HEK293 (cell line): ENCODE results near the gene PLCL1.

Source experiments
- CTCF ChIA-PET: fragments of 350-600 bp; formaldehyde crosslinking; extraction: SDS; loops from one replicate; lab custom pipeline; 2021; ENCODE audit warnings: antibody characterized with exemption; lab: Yijun Ruan, JAX
- POLR2A ChIA-PET: fragments of 300-600 bp; formaldehyde crosslinking; extraction: SDS; loops from one replicate; lab custom pipeline; 2020; ENCODE audit warnings: antibody characterized with exemption, inconsistent platforms; lab: Yijun Ruan, JAX
- H3K27ac ChIP-seq: fragments of 200-500 bp; sonication (Bioruptor generic); 2 replicates; pipeline ENCODE4 v1.5.1; 2014; ENCODE audit warnings: low read depth, low read length, control low read depth, inconsistent platforms; ENCODE audit errors: extremely low read depth
- H3K36me3 ChIP-seq, 2 experiments: fragments of 200-500 bp in 1 of 2; sonication (Bioruptor generic) in 1 of 2; 1 replicate in 1 of 2; 2 replicates in 1 of 2; pipeline ENCODE4 v1.5.1; 2014 to 2017; ENCODE audit warnings: inconsistent platforms in 2 of 2, low read length in 2 of 2; ENCODE audit not compliant: control insufficient read depth in 2 of 2, insufficient read depth in 1 of 2
- H3K4me1 ChIP-seq: fragments of 200-500 bp; sonication (Bioruptor generic); 2 replicates; pipeline ENCODE4 v1.5.1; 2014; ENCODE audit warnings: mild to moderate bottlenecking, low read length, inconsistent platforms; ENCODE audit not compliant: control insufficient read depth, insufficient read depth
- H3K4me3 ChIP-seq: 2 replicates; pipeline ENCODE4 v1.5.1; 2011; ENCODE audit warnings: low read depth, mild to moderate bottlenecking, control low read depth, low read length, moderate library complexity
- H3K9me3 ChIP-seq: fragments of 200-500 bp; sonication (Bioruptor generic); 2 replicates; pipeline ENCODE4 v1.5.1; 2014; ENCODE audit warnings: low read depth, low read length, inconsistent platforms; ENCODE audit not compliant: control insufficient read depth, insufficient read depth
- KLF9 ChIP-seq: fragments of 450-650 bp; formaldehyde crosslinking; IDR thresholded peaks from 2 replicates; pipeline ENCODE4 v1.5.1; 2016; ENCODE audit warnings: missing biosample characterization, missing genetic modification characterization, low read depth
- YY2 ChIP-seq: fragments of 450-650 bp; formaldehyde crosslinking; IDR thresholded peaks from 2 replicates; pipeline ENCODE4 v1.5.1; 2016; ENCODE audit warnings: missing biosample characterization, missing genetic modification characterization
- ZBTB1 ChIP-seq: fragments of 450-650 bp; formaldehyde crosslinking; IDR thresholded peaks from 2 replicates; pipeline ENCODE4 v1.5.1; 2016; ENCODE audit warnings: missing biosample characterization, missing genetic modification characterization
- ZBTB44 ChIP-seq: fragments of 450-650 bp; IDR thresholded peaks from 2 replicates; pipeline ENCODE4 v1.5.1; 2018; ENCODE audit warnings: missing biosample characterization, mild to moderate bottlenecking, missing genetic modification characterization
- ZBTB48 ChIP-seq: fragments of 450-650 bp; formaldehyde crosslinking; IDR thresholded peaks from 2 replicates; pipeline ENCODE4 v1.5.1; 2016; ENCODE audit warnings: missing biosample characterization, missing genetic modification characterization
- ZBTB6 ChIP-seq: fragments of 450-650 bp; formaldehyde crosslinking; IDR thresholded peaks from 2 replicates; pipeline ENCODE4 v1.5.1; 2017; ENCODE audit warnings: missing biosample characterization, missing genetic modification characterization
- ZNF138 ChIP-seq: fragments of 450-650 bp; formaldehyde crosslinking; IDR thresholded peaks from 2 replicates; pipeline ENCODE4 v1.5.1; 2016; ENCODE audit warnings: missing biosample characterization, missing genetic modification characterization, borderline replicate concordance
- ZNF23 ChIP-seq: fragments of 450-650 bp; formaldehyde crosslinking; IDR thresholded peaks from 2 replicates; pipeline ENCODE4 v1.5.1; 2016; ENCODE audit warnings: missing biosample characterization, missing genetic modification characterization, borderline replicate concordance
- ZNF449 ChIP-seq: fragments of 450-650 bp; formaldehyde crosslinking; IDR thresholded peaks from 2 replicates; pipeline ENCODE4 v1.5.1; 2017; ENCODE audit warnings: missing biosample characterization, mild to moderate bottlenecking, missing genetic modification characterization, moderate library complexity
- ZNF488 ChIP-seq: fragments of 450-650 bp; formaldehyde crosslinking; IDR thresholded peaks from 2 replicates; pipeline ENCODE4 v1.5.1; 2016; ENCODE audit warnings: missing biosample characterization, missing genetic modification characterization
- ZNF521 ChIP-seq: fragments of 450-650 bp; formaldehyde crosslinking; IDR thresholded peaks from 2 replicates; pipeline ENCODE4 v1.5.1; 2017; ENCODE audit warnings: missing biosample characterization, mild to moderate bottlenecking, missing genetic modification characterization
- ZNF544 ChIP-seq: fragments of 450-650 bp; formaldehyde crosslinking; IDR thresholded peaks from 2 replicates; pipeline ENCODE4 v1.5.0; 2017; ENCODE audit warnings: missing biosample characterization, missing genetic modification characterization
- ZNF555 ChIP-seq: fragments of 450-650 bp; formaldehyde crosslinking; conservative IDR thresholded peaks from 2 replicates; pipeline ENCODE4 v1.5.1; 2017; ENCODE audit warnings: missing biosample characterization, mild to moderate bottlenecking, missing genetic modification characterization, inconsistent platforms
- ZNF560 ChIP-seq: fragments of 450-650 bp; formaldehyde crosslinking; IDR thresholded peaks from 2 replicates; pipeline ENCODE4 v1.5.1; 2017; ENCODE audit warnings: missing biosample characterization, missing genetic modification characterization, borderline replicate concordance
- ZNF639 ChIP-seq: fragments of 450-650 bp; formaldehyde crosslinking; IDR thresholded peaks from 2 replicates; pipeline ENCODE4 v1.5.1; 2016; ENCODE audit warnings: missing biosample characterization, missing genetic modification characterization
- ZSCAN5A ChIP-seq: fragments of 450-650 bp; formaldehyde crosslinking; IDR thresholded peaks from 2 replicates; pipeline ENCODE4 v1.5.1; 2016; ENCODE audit warnings: missing biosample characterization, missing genetic modification characterization

PLCL1 gene

GRCh38 chr2:198065322-198065721, 260.9 kb downstream of the PLCL1 start:
- ChIA-PET CTCF (interaction anchor here (1.4 to 1.6 kb wide), 2 partner anchors 10 to 231 kb away, joined by 5 read pairs; no protein-coding TSS in a partner anchor), POLR2A (no interaction called here)
- Histone ChIP-seq H3K4me3 (no peak overlapping the region), H3K4me1 (no peaks in the 10 kb centered on the region), H3K9me3 (no peaks in the 10 kb centered on the region), H3K36me3 (no peaks in the 10 kb centered on the region), H3K27ac (no peak overlapping the region)
- TF ChIP-seq YY2, result no peak
- no peak for TF ChIP-seq ZNF521 (tag by site-specific recombination)
- TF ChIP-seq ZBTB6 (tag by site-specific recombination), result no peak
- TF ChIP-seq ZNF560 (tag by site-specific recombination), result no peak
- no peak for TF ChIP-seq ZBTB44
- no peak for TF ChIP-seq ZNF23 (tag by site-specific recombination)
- TF ChIP-seq ZBTB1, result no peak
- TF ChIP-seq ZSCAN5A, result no peak
- no peak for TF ChIP-seq ZNF544
- TF ChIP-seq ZNF555 (tag by site-specific recombination), result no peak

GRCh38 chr2:198066597-198066996, 262.2 kb downstream of the PLCL1 start:
- POLR2A ChIA-PET, result no interaction called here

More at GRCh38 chr2:198066597-198066996, 262.2 kb downstream of the PLCL1 start:
- CTCF ChIA-PET, result interaction anchor here (0.7 to 1.4 kb wide), 2 partner anchors 10 to 12 kb away, joined by 3 to 5 read pairs; no protein-coding TSS in a partner anchor
- Histone ChIP-seq H3K36me3 (no peaks in the 10 kb centered on the region), H3K9me3 (no peaks in the 10 kb centered on the region), H3K4me3 (no peak overlapping the region), H3K27ac (no peak overlapping the region), H3K4me1 (no peaks in the 10 kb centered on the region)
- TF ChIP-seq ZNF639 (tag by site-specific recombination) (no peak), KLF9 (tag by site-specific recombination) (no peak), ZNF488 (no peak), ZBTB48 (no peak), ZNF449 (tag by site-specific recombination) (no peak), ZNF138 (tag by site-specific recombination) (no peak), ZBTB1 (no peak)
